GM12865 (cell line): ENCODE data around the gene MED15.
A peak's percentile ranks its signal among the peaks of the same experiment; 100 is the strongest.

Experiments used
- DNase-seq: peaks from one replicate; pipeline ENCODE4 v3.0.0; 2010; ENCODE audit warnings: low read depth
- H3K4me3 ChIP-seq: 2 replicates; pipeline ENCODE4 v1.5.1; 2011; ENCODE audit warnings: mild to moderate bottlenecking, low read depth, low read length, control low read depth
- TF ChIP-seq, protein P1 (sequence below): IDR thresholded peaks from 2 replicates; pipeline ENCODE4 v1.5.1; 2011; ENCODE audit warnings: low read length, control low read depth, low read depth, inconsistent platforms; ENCODE audit not compliant: insufficient read depth; ENCODE audit errors: missing control alignments

The MED15 gene

DNA sequence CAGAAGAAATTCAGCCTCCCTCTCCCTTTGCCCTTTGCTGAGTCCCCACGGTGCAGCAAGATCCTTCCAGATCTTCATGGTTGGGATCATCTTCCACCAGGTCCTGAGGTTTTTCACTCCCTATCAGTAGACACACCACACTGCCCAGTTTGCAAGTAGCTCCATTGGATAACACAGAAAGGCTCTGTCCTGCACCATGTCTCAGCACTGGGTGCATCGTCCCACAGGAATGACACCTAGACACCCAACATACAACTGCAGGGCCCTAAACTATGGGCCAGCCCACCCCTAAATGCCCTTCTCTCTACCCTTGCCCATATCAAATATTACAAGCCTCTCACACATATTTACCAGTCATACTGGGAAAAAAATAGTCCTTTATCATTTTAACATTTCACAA is 21.2 kb upstream of the MED15 start:
- H3K4me3 ChIP-seq = no peak overlapping the region
- no peak for DNase-seq
- TF ChIP-seq, protein P1, sequence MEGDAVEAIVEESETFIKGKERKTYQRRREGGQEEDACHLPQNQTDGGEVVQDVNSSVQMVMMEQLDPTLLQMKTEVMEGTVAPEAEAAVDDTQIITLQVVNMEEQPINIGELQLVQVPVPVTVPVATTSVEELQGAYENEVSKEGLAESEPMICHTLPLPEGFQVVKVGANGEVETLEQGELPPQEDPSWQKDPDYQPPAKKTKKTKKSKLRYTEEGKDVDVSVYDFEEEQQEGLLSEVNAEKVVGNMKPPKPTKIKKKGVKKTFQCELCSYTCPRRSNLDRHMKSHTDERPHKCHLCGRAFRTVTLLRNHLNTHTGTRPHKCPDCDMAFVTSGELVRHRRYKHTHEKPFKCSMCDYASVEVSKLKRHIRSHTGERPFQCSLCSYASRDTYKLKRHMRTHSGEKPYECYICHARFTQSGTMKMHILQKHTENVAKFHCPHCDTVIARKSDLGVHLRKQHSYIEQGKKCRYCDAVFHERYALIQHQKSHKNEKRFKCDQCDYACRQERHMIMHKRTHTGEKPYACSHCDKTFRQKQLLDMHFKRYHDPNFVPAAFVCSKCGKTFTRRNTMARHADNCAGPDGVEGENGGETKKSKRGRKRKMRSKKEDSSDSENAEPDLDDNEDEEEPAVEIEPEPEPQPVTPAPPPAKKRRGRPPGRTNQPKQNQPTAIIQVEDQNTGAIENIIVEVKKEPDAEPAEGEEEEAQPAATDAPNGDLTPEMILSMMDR = no peak

DNA sequence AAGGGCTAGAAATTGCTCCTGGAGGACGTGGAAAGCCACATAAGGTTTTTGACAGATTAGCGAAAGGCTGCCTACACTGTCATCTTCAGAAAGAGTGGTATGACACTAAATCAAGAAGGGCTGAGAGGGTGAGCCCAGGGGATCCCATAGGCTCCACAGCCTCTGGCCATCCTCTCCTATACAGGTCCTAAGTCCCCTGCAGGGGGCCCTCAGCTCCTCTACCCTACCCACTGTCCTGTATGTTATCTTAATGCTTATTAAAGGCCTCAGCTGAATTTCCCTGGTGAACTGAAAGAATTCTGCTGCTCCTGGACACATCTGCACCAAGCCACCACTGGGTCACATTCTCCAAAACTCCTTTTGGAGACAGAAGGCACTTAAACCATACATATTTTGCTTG is 19.7 kb upstream of the MED15 start:
- TF ChIP-seq, protein P1 = no peak
- DNase-seq = no peak
- H3K4me3 ChIP-seq = no peak overlapping the region

DNA sequence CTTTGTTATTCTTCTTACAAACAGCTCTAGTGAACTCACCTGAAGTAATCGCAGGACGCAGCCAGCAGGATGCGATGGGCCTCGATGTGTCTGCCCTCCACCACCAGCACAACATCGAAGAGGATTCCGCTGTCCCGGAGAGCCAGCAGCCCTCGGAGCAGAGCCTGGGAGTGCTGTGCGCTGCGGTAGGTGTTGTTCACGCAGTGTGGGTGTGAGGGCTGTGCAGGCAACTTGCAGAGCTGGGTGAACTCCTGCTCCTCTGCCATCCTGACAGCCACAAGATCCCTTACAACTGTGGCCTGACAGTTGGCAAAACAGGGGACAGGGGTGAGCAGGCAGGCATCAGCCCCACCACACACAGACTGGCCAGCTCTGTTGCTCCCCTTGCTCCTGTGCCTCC is 18.5 kb upstream of the MED15 start:
- no peak for DNase-seq
- TF ChIP-seq, protein P1 = no peak
- H3K4me3 ChIP-seq = no peak overlapping the region

DNA sequence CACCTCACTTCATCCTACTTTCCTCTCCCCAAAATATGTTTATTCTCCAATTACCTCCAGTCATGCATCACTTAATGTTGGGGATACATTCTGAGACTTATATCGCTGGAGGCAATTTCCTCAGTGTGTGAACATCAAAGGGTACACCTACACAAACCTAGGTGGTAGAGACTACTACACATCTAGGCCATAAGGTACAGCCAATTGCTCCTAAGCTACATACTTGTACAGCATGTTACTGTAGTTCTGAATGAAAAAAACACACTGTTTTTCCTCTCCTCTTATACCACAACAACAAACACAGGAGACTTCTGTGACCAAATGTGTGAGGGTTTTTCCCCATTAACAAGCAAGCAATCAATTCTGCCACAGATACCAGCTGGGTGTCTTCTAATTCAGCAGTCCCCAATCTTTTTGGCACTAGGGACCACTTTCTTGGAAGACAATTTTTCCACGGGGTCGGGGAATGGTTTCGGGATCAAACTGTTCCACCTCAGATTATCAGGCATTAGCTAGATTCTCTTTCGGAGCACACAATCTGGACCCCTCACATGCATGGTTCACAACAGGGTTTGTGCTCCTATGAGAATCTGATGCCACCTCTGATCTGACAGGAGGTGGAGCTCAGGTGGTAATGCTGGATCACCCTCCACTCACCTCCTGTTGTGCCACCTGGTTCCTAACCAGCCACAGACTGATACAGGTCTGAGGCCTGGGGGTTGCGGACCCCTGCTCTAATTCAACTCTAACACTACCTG is 17.0 kb upstream of the MED15 start:
- no peak overlapping the region for H3K4me3 ChIP-seq
- no peak for DNase-seq
- TF ChIP-seq, protein P1 = no peak

DNA sequence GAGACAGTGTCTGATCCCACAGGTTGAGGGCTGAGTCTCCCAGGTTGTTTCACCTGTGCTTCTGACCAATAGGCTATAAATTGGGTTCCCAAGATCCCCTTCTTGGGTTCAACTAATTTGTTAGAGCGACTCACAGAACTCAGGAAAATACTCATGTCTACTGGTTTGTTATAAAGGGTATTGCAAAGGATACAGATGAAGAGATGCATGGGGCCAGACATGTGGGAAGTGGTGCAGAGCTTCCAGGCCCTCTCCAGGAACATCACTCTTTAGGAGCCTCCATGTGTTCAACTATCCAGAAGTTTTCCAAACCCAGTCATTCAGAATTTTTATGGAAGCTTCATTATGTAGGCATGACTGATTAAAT is 16.5 kb upstream of the MED15 start:
- DNase-seq = no peak
- TF ChIP-seq, protein P1 = no peak
- H3K4me3 ChIP-seq = no peak overlapping the region

DNA sequence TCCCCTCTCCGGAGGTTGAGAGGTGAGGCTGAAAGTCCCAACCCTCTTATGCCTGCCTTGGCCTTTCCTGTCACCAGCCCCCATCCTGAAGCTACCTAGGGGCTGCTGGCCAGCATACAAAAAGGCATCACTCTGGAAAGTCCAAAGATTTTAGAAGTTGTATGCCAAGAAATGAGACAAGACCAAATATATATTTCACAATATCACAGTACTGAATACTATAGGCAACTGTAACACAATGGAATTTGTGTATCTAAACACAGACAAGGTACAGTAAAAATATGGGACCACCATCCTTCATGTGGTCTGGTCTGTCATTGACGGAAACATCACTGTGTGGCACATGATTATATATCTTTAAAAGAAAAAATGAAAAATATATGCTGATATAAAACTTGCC is 16.1 kb upstream of the MED15 start:
- no peak overlapping the region for H3K4me3 ChIP-seq
- no peak for DNase-seq
- TF ChIP-seq, protein P1 = no peak

DNA sequence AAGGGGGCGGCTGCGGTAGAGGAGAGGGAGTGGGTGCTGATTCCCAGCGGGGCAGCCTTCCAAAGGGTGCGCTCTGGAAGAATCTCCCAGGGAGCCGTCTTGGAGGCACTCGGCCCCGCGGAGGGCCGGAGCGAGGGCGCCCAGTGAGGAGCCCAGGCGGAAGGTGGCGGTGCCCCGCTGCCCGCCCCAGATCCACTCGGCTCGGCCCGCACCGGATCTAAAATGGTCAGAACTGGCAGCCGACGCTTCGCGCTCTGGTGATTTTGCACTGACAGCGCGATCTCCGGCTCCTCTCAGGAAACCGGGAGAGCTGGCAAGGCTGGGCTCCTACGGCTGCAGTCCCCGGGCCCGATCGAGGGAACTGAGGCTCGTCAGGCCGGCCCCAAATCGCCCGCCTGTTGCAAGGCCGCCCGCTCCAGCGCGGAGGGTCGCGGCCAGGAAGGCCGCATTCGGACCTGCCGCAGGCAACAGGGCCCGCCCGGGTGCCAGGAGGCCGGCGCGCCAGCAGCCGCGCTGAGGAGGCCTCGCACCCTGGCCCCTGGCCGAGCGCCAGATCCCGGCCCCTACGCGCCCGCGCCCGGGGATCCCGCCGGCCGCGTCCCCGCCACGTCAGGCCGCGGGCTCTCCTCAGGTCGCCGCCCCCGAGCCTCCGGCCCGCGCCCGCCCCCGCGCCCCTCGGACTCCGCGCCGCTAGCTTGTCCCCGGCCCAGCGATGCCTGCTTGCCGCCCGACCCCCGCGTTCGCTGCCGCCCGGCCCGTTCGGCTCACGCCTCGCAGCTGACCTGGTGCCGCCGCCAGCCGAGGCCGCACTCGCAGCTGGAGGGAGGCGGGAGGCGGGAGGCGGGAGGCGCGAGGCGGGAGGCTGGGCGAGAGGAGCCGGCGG is 12.2 kb upstream of the MED15 start, which contains the start of gene KLHL22:
KLHL22 (minus strand) TSS at position 818 of the 883 bp plus-strand sequence. CDS start 6,584 bp downstream, outside the sequence.
- TF ChIP-seq, protein P1 = no peak
- peak; percentile 54 for DNase-seq
- H3K4me3 ChIP-seq = peak within 1 kb of the TSS; percentile 90
